ENCODE data around the gene CA10. TPM values are rescaled to one million over a fixed set of nuclear protein-coding genes. Genes with fewer than 3 reads are reported as not detected.

The CA10 gene
- total and polyA plus RNA-seq, 4 experiments from 2014 or later, result 0.57 TPM; not detected in 3

- Mint-ChIP-seq H3K27me3 (peaks cover 0 to 2% of the 10 kb centered on the region in 2 donors), H3K4me1 (no peaks in the 10 kb centered on the region), H3K27ac (no peak overlapping the region), H3K4me3 (no peak overlapping the region), H3K36me3 (no peaks in the 10 kb centered on the region), H3K9me3 (peaks cover 0 to 5% (median 0%) of the 10 kb centered on the region in 8 donors)
- no peak for DNase-seq
- Histone ChIP-seq H3K36me3 (ENCODE audit: insufficient read depth, low read length) (no peaks in the 10 kb centered on the region), H3K4me3 (ENCODE audit: low read length in 2 of 2) (no peak overlapping the region), H3K27ac (ENCODE audit: low read depth, low read length) (no peak overlapping the region), H3K4me1 (ENCODE audit: insufficient read depth, low read length) (no peaks in the 10 kb centered on the region), H3K27me3 (ENCODE audit: insufficient read depth, low read length) (no peaks in the 10 kb centered on the region), H3K9me3 (ENCODE audit: control insufficient read depth in 1 of 2, low read length in 2 of 2) (no peaks in the 10 kb centered on the region)
- ChIA-PET CTCF (ENCODE audit: partially characterized antibody) (no interaction called here), POLR2A (ENCODE audit: partially characterized antibody) (no interaction called here)
- intact Hi-C loops (cut with micrococcal nuclease), result no loop called here
Measured at GRCh38 chr17:51911237-51911636, 247.3 kb downstream of the CA10 start.

- ChIA-PET POLR2A (ENCODE audit: partially characterized antibody) (no interaction called here), CTCF (ENCODE audit: partially characterized antibody) (no interaction called here)
- Mint-ChIP-seq H3K36me3 (no peaks in the 10 kb centered on the region), H3K27me3 (peaks cover 0 to 2% of the 10 kb centered on the region in 2 donors), H3K4me1 (no peaks in the 10 kb centered on the region), H3K4me3 (no peak overlapping the region), H3K9me3 (peaks cover 0 to 5% (median 0%) of the 10 kb centered on the region in 8 donors), H3K27ac (no peak overlapping the region)
- H3K36me3 ChIP-seq (ENCODE audit: insufficient read depth, low read length), result no peaks in the 10 kb centered on the region
- no peaks in the 10 kb centered on the region for H3K4me1 ChIP-seq (ENCODE audit: insufficient read depth, low read length)
- H3K4me3 ChIP-seq (ENCODE audit: low read length in 2 of 2), result no peak overlapping the region
- H3K27me3 ChIP-seq (ENCODE audit: insufficient read depth, low read length), result no peaks in the 10 kb centered on the region
- no peak overlapping the region for H3K27ac ChIP-seq (ENCODE audit: low read depth, low read length)
- no peak for DNase-seq
- intact Hi-C loops (cut with micrococcal nuclease), result no loop called here
- H3K9me3 ChIP-seq (ENCODE audit: control insufficient read depth in 1 of 2, low read length in 2 of 2), result no peaks in the 10 kb centered on the region
Measured at GRCh38 chr17:51909971-51910370, 248.5 kb downstream of the CA10 start.

- no peak overlapping the region for H3K4me3 Mint-ChIP-seq
- CTCF ChIA-PET (ENCODE audit: partially characterized antibody), result no interaction called here
- H3K4me1 Mint-ChIP-seq, result no peaks in the 10 kb centered on the region
Measured at GRCh38 chr17:51908841-51909537, 249.5 kb downstream of the CA10 start.

GRCh38 chr17:51907041-51907440, 251.5 kb downstream of the CA10 start:
- Histone ChIP-seq H3K27ac (ENCODE audit: low read depth, low read length) (no peak overlapping the region), H3K9me3 (ENCODE audit: control insufficient read depth in 1 of 2, low read length in 2 of 2) (no peaks in the 10 kb centered on the region), H3K4me1 (ENCODE audit: insufficient read depth, low read length) (no peaks in the 10 kb centered on the region), H3K27me3 (ENCODE audit: insufficient read depth, low read length) (no peaks in the 10 kb centered on the region), H3K36me3 (ENCODE audit: insufficient read depth, low read length) (no peaks in the 10 kb centered on the region), H3K4me3 (ENCODE audit: low read length in 2 of 2) (no peak overlapping the region)
- Mint-ChIP-seq H3K4me3 (no peak overlapping the region), H3K27me3 (no peaks in the 10 kb centered on the region), H3K9me3 (peaks cover 0 to 5% (median 0%) of the 10 kb centered on the region in 8 donors), H3K4me1 (no peaks in the 10 kb centered on the region), H3K36me3 (no peaks in the 10 kb centered on the region), H3K27ac (no peak overlapping the region)
- POLR2A ChIA-PET (ENCODE audit: partially characterized antibody), result no interaction called here
- no peak for DNase-seq
- intact Hi-C loops (cut with micrococcal nuclease), result no loop called here
- CTCF ChIA-PET (ENCODE audit: partially characterized antibody), result no interaction called here

More at GRCh38 chr17:51908841-51909537, 249.5 kb downstream of the CA10 start:
- DNase-seq, result no peak
- peaks cover 0 to 2% of the 10 kb centered on the region in 2 donors for H3K27me3 Mint-ChIP-seq
- Histone ChIP-seq H3K27ac (ENCODE audit: low read depth, low read length) (no peak overlapping the region), H3K4me1 (ENCODE audit: insufficient read depth, low read length) (no peaks in the 10 kb centered on the region), H3K9me3 (ENCODE audit: control insufficient read depth in 1 of 2, low read length in 2 of 2) (no peaks in the 10 kb centered on the region), H3K27me3 (ENCODE audit: insufficient read depth, low read length) (no peaks in the 10 kb centered on the region), H3K36me3 (ENCODE audit: insufficient read depth, low read length) (no peaks in the 10 kb centered on the region), H3K4me3 (ENCODE audit: low read length in 2 of 2) (no peak overlapping the region)
- H3K27ac Mint-ChIP-seq, result no peak overlapping the region
- POLR2A ChIA-PET (ENCODE audit: partially characterized antibody), result no interaction called here
- intact Hi-C loops (cut with micrococcal nuclease), result no loop called here
- no peaks in the 10 kb centered on the region for H3K36me3 Mint-ChIP-seq
- H3K9me3 Mint-ChIP-seq, result peaks cover 0 to 5% (median 0%) of the 10 kb centered on the region in 8 donors

GRCh38 chr17:51904379-51904778, 254.1 kb downstream of the CA10 start:
- intact Hi-C loops (cut with micrococcal nuclease), result no loop called here
- H3K36me3 ChIP-seq (ENCODE audit: insufficient read depth, low read length), result no peaks in the 10 kb centered on the region
- H3K9me3 Mint-ChIP-seq, result peaks cover 0 to 4% (median 0%) of the 10 kb centered on the region in 8 donors
- H3K27me3 ChIP-seq (ENCODE audit: insufficient read depth, low read length), result no peaks in the 10 kb centered on the region
- H3K4me1 ChIP-seq (ENCODE audit: insufficient read depth, low read length), result no peaks in the 10 kb centered on the region
- no peaks in the 10 kb centered on the region for H3K36me3 Mint-ChIP-seq
- CTCF ChIA-PET (ENCODE audit: partially characterized antibody), result no interaction called here
- no peak for DNase-seq
- POLR2A ChIA-PET (ENCODE audit: partially characterized antibody), result no interaction called here
- H3K4me1 Mint-ChIP-seq, result no peaks in the 10 kb centered on the region
- H3K9me3 ChIP-seq (ENCODE audit: control insufficient read depth in 1 of 2, low read length in 2 of 2), result no peaks in the 10 kb centered on the region
- H3K27ac ChIP-seq (ENCODE audit: low read depth, low read length), result no peak overlapping the region
- H3K27ac Mint-ChIP-seq, result no peak overlapping the region
- no peak overlapping the region for H3K4me3 ChIP-seq (ENCODE audit: low read length in 2 of 2)
- peaks cover 0 to 2% of the 10 kb centered on the region in 2 donors for H3K27me3 Mint-ChIP-seq
- no peak overlapping the region for H3K4me3 Mint-ChIP-seq

GRCh38 chr17:51901242-51901641, 257.3 kb downstream of the CA10 start:
- peaks cover 0 to 2% of the 10 kb centered on the region in 2 donors for H3K27me3 Mint-ChIP-seq
- Histone ChIP-seq H3K36me3 (ENCODE audit: insufficient read depth, low read length) (no peaks in the 10 kb centered on the region), H3K27me3 (ENCODE audit: insufficient read depth, low read length) (no peaks in the 10 kb centered on the region), H3K4me3 (ENCODE audit: low read length in 2 of 2) (no peak overlapping the region), H3K9me3 (ENCODE audit: control insufficient read depth in 1 of 2, low read length in 2 of 2) (no peaks in the 10 kb centered on the region), H3K4me1 (ENCODE audit: insufficient read depth, low read length) (no peaks in the 10 kb centered on the region), H3K27ac (ENCODE audit: low read depth, low read length) (no peak overlapping the region)
- H3K9me3 Mint-ChIP-seq, result peaks cover 0 to 2% (median 0%) of the 10 kb centered on the region in 8 donors
- ChIA-PET CTCF (ENCODE audit: partially characterized antibody) (no interaction called here), POLR2A (ENCODE audit: partially characterized antibody) (no interaction called here)
- H3K36me3 Mint-ChIP-seq, result no peaks in the 10 kb centered on the region
- H3K27ac Mint-ChIP-seq, result no peak overlapping the region
- intact Hi-C loops (cut with micrococcal nuclease), result no loop called here
- H3K4me1 Mint-ChIP-seq, result no peaks in the 10 kb centered on the region
- no peak overlapping the region for H3K4me3 Mint-ChIP-seq
- DNase-seq, result no peak

GRCh38 chr17:51891936-51892335, 266.6 kb downstream of the CA10 start:
- no peaks in the 10 kb centered on the region for H3K9me3 ChIP-seq (ENCODE audit: control insufficient read depth in 1 of 2, low read length in 2 of 2)
- ChIA-PET CTCF (ENCODE audit: partially characterized antibody) (no interaction called here), POLR2A (ENCODE audit: partially characterized antibody) (no interaction called here)
- H3K36me3 ChIP-seq (ENCODE audit: insufficient read depth, low read length), result no peaks in the 10 kb centered on the region
- H3K4me3 ChIP-seq (ENCODE audit: low read length in 2 of 2), result no peak overlapping the region
- peaks cover 0 to 4% (median 0%) of the 10 kb centered on the region in 8 donors for H3K9me3 Mint-ChIP-seq
- no peaks in the 10 kb centered on the region for H3K36me3 Mint-ChIP-seq
- no peak overlapping the region for H3K27ac ChIP-seq (ENCODE audit: low read depth, low read length)
- H3K4me1 Mint-ChIP-seq, result no peaks in the 10 kb centered on the region
- no peaks in the 10 kb centered on the region for H3K4me1 ChIP-seq (ENCODE audit: insufficient read depth, low read length)
- no peak for DNase-seq
- intact Hi-C loops (cut with micrococcal nuclease), result no loop called here
- H3K27ac Mint-ChIP-seq, result no peak overlapping the region
- H3K4me3 Mint-ChIP-seq, result no peak overlapping the region
- no peaks in the 10 kb centered on the region for H3K27me3 ChIP-seq (ENCODE audit: insufficient read depth, low read length)
- peaks cover 0 to 2% of the 10 kb centered on the region in 2 donors for H3K27me3 Mint-ChIP-seq
